ENCODE measurements around the gene PDGFD.

The PDGFD gene

DNA sequence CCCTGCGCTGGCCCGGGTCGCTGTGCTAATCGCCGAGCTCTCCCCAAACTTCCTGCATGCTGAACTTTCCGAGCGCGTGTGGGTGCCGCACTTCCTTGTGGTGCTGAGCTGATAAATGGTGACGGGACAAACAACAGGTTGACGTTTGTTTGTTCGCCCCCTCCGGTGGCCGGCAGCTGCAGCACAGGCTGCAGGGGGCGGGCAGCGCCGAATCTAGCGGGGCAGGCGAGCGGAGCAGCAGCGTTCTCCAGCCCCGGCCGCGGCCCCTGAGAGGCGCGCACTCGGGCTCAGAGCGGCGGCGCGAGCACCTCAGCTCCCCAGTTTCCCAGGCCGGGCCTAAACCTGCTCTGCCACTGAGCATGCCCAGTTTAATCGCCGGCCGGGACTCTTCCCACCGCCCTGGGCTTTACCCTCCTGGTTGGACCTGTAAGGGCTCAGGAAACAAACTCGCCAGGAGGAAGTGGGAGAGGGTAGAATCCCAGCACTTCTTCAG, at the start of gene PDGFD:
Gene PDGFD, minus strand, starts transcription at position 120 of the 493 bp plus-strand sequence.
- DNase-seq, result no peak

DNA sequence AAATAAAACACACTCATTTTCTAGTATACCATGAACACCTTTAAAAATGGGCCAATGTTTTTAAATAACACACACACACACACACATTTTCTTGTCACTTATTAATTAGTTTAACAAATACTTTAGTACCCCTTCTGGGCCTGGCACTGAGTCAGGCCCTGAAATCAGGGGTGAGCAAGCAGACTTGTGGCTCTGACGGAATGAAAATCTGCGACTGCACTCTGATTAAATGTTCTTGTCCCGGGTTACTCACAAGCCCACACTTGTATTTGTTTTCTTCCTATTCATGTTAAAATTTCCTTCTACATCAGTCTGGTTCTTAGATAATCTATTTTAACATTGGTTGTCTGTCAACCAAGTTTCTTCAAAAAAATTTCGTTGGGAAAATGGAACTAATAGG, 43.0 kb upstream of the PDGFD start:
- DNase-seq, result no peak

GRCh38 chr11:104205838-104206237, 41.9 kb upstream of the PDGFD start:
- no peak for DNase-seq

DNA sequence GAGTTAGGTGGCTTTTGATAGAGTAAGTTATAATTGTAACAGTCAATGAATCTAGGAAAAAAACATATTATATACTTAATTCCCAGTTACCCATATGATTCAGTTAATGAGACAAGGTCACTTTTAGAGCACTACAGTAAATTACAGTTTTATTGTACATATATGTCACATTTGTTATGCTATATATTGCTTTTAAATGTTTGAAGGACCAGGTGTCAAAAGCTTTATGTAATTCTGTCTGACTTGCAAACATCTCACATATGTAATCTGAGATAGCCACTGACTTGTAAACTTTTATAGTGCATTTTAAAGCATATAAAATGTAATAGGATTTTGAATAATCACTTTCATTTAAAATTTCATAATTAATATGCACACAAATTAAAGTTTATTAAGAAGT, 36.7 kb upstream of the PDGFD start:
- no peak for DNase-seq

DNA sequence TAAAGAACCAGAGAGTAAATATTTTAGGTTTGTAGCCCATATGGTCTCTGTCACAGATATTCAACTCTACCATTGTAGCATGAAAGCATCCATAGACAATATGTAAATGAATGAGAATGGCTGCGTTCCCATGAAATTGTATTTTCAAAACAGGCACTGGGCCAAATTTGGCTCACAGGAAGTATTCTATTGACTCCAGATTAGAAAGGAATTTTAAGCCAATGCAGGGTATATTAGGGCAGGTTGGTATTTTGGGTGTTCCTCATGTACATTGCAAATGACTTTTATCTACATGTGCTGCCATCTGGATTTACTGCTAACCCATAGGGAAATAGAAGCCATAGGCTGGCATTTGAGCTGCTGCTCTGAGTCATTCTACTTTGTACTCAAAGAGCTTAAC, 35.1 kb upstream of the PDGFD start:
- no peak for DNase-seq

DNA sequence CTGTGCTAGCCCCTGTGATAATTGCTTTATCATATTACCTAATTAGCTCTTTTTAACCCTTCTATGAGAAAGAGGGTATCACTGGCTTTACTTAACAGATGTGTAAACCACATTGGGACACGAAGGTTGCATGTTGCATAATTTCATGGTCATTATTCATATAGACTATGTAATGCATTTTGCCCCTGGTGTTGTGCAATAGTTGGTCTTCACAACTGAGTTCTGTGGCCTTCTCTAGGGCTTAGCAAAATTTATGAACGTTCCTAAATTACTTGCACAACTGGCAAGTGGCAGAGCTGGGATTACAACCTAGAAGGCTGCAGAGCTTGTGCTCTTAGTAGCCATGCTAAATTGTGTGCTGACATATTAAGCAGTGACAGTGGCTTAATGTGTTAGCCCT, 34.6 kb upstream of the PDGFD start:
- DNase-seq, result no peak

- no peak for DNase-seq
Measured at GRCh38 chr11:104191124-104191523, 27.2 kb upstream of the PDGFD start.

GRCh38 chr11:104183593-104183992, 19.6 kb upstream of the PDGFD start:
- DNase-seq, result no peak

- DNase-seq, result no peak
Measured at GRCh38 chr11:104175769-104176168, 11.8 kb upstream of the PDGFD start.

DNA sequence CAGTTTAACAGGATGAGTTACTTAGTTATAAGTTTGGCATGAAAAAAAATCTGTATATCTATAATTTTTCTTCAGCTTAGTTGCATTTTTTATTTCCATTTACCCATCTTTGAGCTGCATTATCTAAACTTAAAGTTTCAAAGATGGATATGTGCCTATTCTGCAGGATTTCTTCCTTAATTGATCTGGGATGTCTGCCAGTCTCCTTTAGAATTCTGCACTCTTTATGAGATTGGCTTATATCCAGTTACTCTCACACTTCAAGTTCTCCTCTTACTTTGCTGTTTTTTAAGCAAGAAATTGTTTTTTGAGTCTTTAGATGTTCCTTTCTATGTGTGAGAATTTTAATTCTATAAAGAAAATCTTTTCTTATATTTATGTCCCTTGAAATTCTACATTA, 5.1 kb upstream of the PDGFD start:
- no peak for DNase-seq

DNA sequence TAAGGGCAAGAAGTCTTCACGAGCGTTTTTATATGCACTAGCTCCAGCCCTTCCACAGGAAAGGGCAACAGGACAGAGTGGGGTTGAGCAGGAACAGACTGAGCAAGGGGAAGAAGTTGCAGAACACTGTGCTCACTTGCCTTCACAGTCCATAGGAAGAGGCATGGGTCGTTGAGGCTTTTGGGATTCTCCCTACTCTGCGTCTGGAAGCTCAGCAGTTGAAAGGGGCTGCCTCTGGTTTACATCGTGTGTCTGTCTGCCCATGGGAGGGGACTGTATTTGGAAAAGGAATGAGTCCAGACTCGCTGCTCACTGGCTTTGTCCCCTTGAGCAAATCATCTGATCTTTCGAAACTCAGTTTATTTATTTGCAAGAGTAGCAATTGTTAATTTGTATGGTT, 1.1 kb upstream of the PDGFD start:
- DNase-seq, result no peak

DNA sequence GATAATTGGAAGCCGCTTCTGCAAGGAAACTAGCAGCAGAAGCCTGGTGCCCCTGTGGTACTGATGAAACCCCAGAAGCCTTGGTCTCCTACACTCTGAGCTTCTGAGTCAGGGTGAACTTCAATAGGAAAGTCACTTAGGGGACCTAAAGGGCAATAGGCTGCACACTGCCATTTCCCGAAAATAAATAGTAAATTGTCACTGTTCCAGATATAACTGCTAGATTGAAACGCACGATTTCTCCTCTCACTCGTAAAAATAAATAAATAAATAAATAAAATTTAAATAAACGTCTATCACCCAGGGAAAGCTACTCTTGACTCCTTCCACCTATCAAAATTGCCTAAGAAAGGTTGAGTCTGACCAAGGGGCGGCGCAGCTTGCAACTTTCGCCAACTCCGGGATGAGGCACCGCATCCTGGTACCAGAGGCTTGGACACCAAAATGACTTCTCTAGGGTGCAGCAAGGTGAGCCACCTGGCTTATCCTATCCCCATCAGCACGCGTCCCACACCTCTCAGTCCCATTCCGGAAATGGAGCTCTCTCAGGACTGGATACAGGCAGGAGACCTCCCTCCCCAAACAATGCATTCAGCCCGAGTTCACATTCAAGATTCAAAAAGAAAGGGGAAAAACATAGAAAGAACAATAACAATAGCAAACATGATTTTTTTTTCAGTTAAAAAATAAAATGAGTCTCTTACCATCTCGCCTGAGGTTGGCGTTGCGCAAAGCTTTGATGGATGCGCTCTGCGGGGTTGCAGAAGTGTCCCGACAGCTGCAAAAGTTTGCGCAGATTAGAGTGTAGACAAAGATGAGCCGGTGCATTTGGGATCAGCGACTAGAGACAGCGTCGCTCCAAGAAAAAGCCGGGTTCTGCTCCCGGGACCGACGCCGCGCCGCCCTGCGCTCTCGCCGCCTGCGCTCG, 583 bp downstream of the PDGFD start:
- DNase-seq, result no peak

GRCh38 chr11:104161751-104162450, 2.0 kb downstream of the PDGFD start:
- no peak for DNase-seq

- no peak for DNase-seq
Measured at GRCh38 chr11:104159356-104159755, 4.6 kb downstream of the PDGFD start.

- DNase-seq, result no peak
Measured at GRCh38 chr11:104155375-104155774, 8.6 kb downstream of the PDGFD start.

- no peak for DNase-seq
Measured at GRCh38 chr11:104154296-104154695, 9.7 kb downstream of the PDGFD start.

- no peak for DNase-seq
Measured at GRCh38 chr11:104152941-104153505, 10.9 kb downstream of the PDGFD start.

DNA sequence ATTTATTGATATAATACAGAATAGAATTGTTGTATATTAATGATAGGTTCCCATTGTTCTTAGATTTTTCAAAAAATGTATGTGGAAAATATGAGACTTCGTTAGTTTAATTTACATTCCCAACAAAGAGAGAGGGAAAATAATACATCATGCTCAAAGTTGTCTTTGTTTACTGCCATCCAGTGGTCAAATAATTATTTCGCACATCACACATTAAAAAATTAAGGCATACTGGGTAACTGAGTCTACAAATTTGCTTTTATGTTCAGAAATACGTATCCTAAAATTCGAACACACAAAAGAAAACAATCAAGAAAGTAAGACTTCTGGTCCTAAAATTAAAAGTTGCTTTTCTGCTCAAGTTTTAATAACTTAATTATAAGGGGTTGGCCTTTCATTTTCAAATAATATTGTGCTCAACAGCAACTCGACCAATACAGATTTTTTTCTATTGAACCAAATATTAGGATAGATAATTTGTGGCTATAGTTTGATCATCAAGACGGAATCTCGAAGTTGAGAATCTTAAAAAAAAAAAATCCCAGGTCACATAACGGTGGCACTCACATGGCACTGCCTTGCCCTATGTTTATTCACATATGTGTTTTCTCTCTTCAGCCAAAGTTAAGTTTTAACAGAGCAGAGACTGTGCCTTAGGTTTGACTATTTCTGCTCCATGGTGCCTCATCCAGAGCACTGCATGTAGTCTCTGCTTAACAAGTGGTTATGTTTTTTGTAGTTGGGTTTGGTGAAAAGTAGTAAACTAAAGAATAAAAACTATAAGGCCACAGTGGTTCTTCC, 12.3 kb downstream of the PDGFD start:
- no peak for DNase-seq

DNA sequence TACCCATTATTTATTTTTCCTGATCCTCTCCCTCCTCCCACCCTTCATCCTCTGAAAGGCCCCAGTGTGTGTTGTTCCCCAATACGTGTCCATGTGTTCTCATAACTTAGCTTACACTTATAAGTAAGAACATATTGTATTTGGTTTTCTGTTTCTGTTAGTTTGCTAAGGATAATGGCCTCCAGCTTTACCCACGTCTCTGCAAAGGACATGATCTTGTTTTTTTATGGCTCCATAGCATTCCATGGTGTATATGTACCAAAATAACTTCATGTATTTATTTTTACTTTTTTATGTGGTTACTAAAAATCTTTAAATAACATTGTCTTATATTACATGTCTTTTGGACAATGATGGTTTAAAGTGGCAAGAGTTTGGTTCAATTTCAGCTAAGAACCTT, 15.2 kb downstream of the PDGFD start:
- no peak for DNase-seq

DNA sequence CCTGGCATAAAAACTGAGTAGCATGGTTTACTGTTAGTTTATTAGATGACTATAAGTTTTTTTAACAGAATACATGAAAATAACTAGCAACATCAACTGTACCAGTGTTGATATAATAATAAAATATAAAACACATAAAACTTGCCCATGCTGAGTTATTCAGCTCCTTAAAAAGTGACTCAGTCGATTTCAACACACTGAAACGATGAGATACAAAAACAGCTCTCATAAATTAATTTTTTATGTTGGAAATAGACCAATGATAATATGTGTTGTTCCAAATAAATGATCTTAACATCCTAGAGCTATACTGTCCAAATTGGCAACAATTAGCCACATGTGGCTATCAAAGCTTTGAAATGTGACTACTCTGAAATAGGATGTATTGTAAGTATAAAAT, 15.9 kb downstream of the PDGFD start:
- DNase-seq, result no peak

DNA sequence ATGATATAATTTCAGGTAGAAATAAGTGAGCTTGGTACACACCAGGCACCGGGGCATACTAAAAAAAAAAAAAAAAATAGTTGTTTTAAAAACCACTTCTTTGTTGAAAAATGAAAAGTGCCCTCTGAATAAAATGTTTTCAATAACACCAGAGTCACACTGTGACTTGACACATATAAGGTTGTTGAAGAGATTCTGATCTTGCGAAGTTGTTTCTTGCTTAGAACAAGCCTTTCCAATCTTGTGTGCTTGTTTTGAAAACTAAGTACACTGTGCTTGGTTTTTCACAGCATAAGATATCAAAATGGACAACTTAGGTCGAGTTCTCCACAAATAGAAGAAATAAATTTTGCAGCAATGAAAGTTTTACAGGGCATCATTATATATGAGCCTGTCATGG, 17.0 kb downstream of the PDGFD start:
- no peak for DNase-seq

DNA sequence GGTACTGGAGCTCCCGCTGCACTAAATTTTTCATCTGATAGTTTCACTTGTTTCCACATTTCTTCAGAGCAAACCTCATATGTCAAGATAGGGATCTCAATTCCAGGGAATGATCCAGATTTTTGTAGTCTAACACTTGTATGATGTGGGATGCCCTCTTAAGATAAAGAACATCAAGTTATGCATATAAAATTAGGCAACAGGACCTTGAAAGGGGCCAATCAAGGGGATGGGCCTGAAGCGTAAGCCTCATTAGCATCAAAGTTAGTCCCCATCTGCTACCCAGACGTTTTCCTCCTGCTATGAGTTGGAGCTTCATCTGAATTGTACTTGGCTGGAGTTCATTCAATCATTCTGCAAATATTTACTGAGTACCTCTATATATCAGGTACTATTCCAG, 17.5 kb downstream of the PDGFD start:
- no peak for DNase-seq

DNA sequence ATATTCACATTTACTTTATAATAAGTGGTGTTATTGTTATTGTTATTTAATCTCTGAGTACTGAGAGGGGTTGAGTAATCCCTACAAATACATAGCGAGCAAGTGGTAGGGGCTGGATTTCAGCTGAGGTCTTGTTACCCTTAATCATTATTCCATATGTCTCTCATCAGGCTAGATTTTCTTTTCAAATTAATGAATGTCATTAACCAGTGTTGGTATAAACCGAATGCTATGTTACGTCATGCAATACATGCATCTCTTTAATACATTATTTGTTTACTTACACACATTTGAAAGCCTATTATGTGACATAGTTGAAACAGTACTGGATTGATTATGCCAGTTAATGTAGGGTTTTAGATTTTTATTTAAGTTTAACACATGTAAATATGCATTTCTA, 18.9 kb downstream of the PDGFD start:
- DNase-seq, result no peak

Measured in midbrain (tissue), 1 donor.